GM12878 (cell line): Measurements from ENCODE around the gene ATRNL1. TPM values are rescaled to one million over a fixed set of nuclear protein-coding genes. Genes with fewer than 3 reads are reported as not detected.

Source experiments
- ATAC-seq: fragments of 200-7000 bp; cut with Tn5 transposase; 3 replicates; pipeline ENCODE4 v1.9.1; 2020; ENCODE audit warnings: mild to moderate bottlenecking, moderate library complexity
- BruUV-seq: library from RNA; stranded (reverse); fragments of 400-500 nt; replicated peaks from 2 replicates; lab custom pipeline; 2021; lab: Mats Ljungman, UMichigan
- CTCF ChIA-PET: fragments of 300-600 bp; sonication (Branson Sonifier 250); formaldehyde crosslinking; extraction: SDS; loops from one replicate; lab custom pipeline; 2021; ENCODE audit warnings: inconsistent platforms; lab: Yijun Ruan, JAX
- POLR2A ChIA-PET: fragments of 350-600 bp; formaldehyde crosslinking; extraction: SDS; loops from one replicate; lab custom pipeline; 2021; ENCODE audit warnings: inconsistent platforms; lab: Charles Lee
- RAD21 ChIA-PET: fragments of 300-600 bp; sonication (Branson Sonifier 250); formaldehyde crosslinking; loops from one replicate; lab custom pipeline; 2023; ENCODE audit warnings: antibody characterized with exemption; ENCODE audit not compliant: unreplicated experiment; lab: Charles Lee
- SMC1A ChIA-PET: fragments of 300-600 bp; sonication (Branson Sonifier 250); formaldehyde crosslinking; loops from one replicate; lab custom pipeline; 2023; ENCODE audit not compliant: unreplicated experiment, uncharacterized antibody; lab: Charles Lee
- DNase-seq: peaks from one replicate; pipeline ENCODE4 v3.0.0-alpha.2; 2011; ENCODE audit warnings: low read depth, low spot score
- FAIRE-seq: peaks from 3 replicates; lab custom pipeline; 2011; peaks lifted over from hg19 to GRCh38; lab: Jason Lieb, UNC
- H2AFZ ChIP-seq: 2 replicates; pipeline ENCODE4 v1.6.0; 2011; ENCODE audit warnings: low read depth, low read length, control low read depth; ENCODE audit not compliant: control insufficient read depth
- H3K27ac ChIP-seq: 2 replicates; pipeline ENCODE4 v1.5.1; 2011; ENCODE audit warnings: control low read depth; ENCODE audit not compliant: control insufficient read depth, insufficient read depth
- H3K27me3 ChIP-seq, 2 experiments: replicated peaks in 1 of 2; 2 replicates each; pipeline versions ENCODE4 v1.6.0 to v1.6.1; 2011; ENCODE audit warnings: low read length in 1 of 2; ENCODE audit not compliant: control insufficient read depth in 2 of 2, insufficient read depth in 2 of 2
- H3K36me3 ChIP-seq, 2 experiments: 2 replicates each; pipeline ENCODE4 v1.5.1; 2011; ENCODE audit warnings: low read length in 1 of 2; ENCODE audit not compliant: control insufficient read depth in 2 of 2, insufficient read depth in 2 of 2
- H3K4me1 ChIP-seq: 2 replicates; pipeline ENCODE4 v1.6.1; 2011; ENCODE audit warnings: mild to moderate bottlenecking, low read length, moderate library complexity, mixed read lengths; ENCODE audit not compliant: control insufficient read depth, insufficient read depth
- H3K4me2 ChIP-seq: 2 replicates; pipeline ENCODE4 v1.6.0; 2011; ENCODE audit warnings: control low read depth; ENCODE audit not compliant: control insufficient read depth, insufficient read depth
- H3K4me3 ChIP-seq: fragments of 200-600 bp; sonication (generic); 2 replicates; pipeline ENCODE4 v1.5.1; 2016
- H3K79me2 ChIP-seq: 2 replicates; pipeline ENCODE4 v1.6.0; 2011; ENCODE audit warnings: low read length; ENCODE audit not compliant: control insufficient read depth, insufficient read depth
- H3K9ac ChIP-seq: 2 replicates; pipeline ENCODE4 v1.8.0; 2011; ENCODE audit warnings: low read length, control low read depth, mixed read lengths; ENCODE audit not compliant: control insufficient read depth, insufficient read depth
- H3K9me3 ChIP-seq: replicated peaks from 3 replicates; pipeline ENCODE4 v1.5.1; 2011; ENCODE audit warnings: mild to moderate bottlenecking, low read length; ENCODE audit not compliant: control insufficient read depth, insufficient read depth
- H4K20me1 ChIP-seq: 2 replicates; pipeline ENCODE4 v1.6.0; 2011; ENCODE audit not compliant: control insufficient read depth, insufficient read depth
- ATF2 ChIP-seq: IDR thresholded peaks from 2 replicates; pipeline ENCODE4 v1.6.1; 2012; ENCODE audit warnings: low read length, inconsistent platforms
- BCL11A ChIP-seq: IDR thresholded peaks from 2 replicates; pipeline ENCODE4 v1.6.1; 2011; ENCODE audit warnings: low read depth, low read length
- BHLHE40 ChIP-seq, 2 experiments: fragments of 450-650 bp in 1 of 2; IDR thresholded peaks; 2 replicates each; pipeline ENCODE4 v1.6.1; 2011 to 2017; ENCODE audit warnings: low read depth in 2 of 2, borderline replicate concordance in 1 of 2, improper control_type of control experiment in 1 of 2, low read length in 1 of 2, mild to moderate bottlenecking in 1 of 2
- BRCA1 ChIP-seq: IDR thresholded peaks from 2 replicates; pipeline ENCODE4 v1.6.1; 2011; ENCODE audit warnings: low read depth, low read length, improper control_type of control experiment
- CHD4 ChIP-seq: fragments of 200-600 bp; sonication (generic); IDR thresholded peaks from 2 replicates; pipeline ENCODE4 v1.6.1; 2016; ENCODE audit warnings: mild to moderate bottlenecking
- HCFC1 ChIP-seq: fragments of 150-350 bp; IDR thresholded peaks from 2 replicates; pipeline ENCODE4 v1.6.1; 2014; ENCODE audit warnings: low read length
- HDAC2 ChIP-seq: fragments of 200-600 bp; sonication (generic); IDR thresholded peaks from 2 replicates; pipeline ENCODE4 v1.6.1; 2017
- JUNB ChIP-seq: IDR thresholded peaks from 2 replicates; pipeline ENCODE4 v1.6.1; 2016; ENCODE audit warnings: antibody characterized with exemption, mild to moderate bottlenecking
- KLF5 ChIP-seq: fragments of 450-650 bp; IDR thresholded peaks from 2 replicates; pipeline ENCODE4 v1.6.1; 2014; ENCODE audit warnings: mild to moderate bottlenecking; ENCODE audit not compliant: partially characterized antibody
- MTA3 ChIP-seq: IDR thresholded peaks from 2 replicates; pipeline ENCODE4 v1.6.1; 2012; ENCODE audit warnings: low read length, inconsistent platforms, borderline replicate concordance
- NBN ChIP-seq: fragments of 450-650 bp; IDR thresholded peaks from 2 replicates; pipeline ENCODE4 v1.6.1; 2016
- NR2C1 ChIP-seq: fragments of 450-650 bp; IDR thresholded peaks from 2 replicates; pipeline ENCODE4 v1.6.1; 2017; ENCODE audit warnings: antibody characterized with exemption, mild to moderate bottlenecking, moderate library complexity
- NRF1 ChIP-seq: conservative IDR thresholded peaks from 2 replicates; pipeline ENCODE4 v1.6.1; 2011; ENCODE audit warnings: mild to moderate bottlenecking, low read depth, low read length, improper control_type of control experiment
- RBBP5 ChIP-seq: fragments of 200-600 bp; sonication (generic); conservative IDR thresholded peaks from 2 replicates; pipeline ENCODE4 v1.6.1; 2016
- ZNF274 ChIP-seq: IDR thresholded peaks from one replicate; pipeline ENCODE4 v1.8.0; 2011; ENCODE audit not compliant: insufficient read length, insufficient read depth
- ZNF384 ChIP-seq: IDR thresholded peaks from 2 replicates; pipeline ENCODE4 v1.6.1; 2012; ENCODE audit warnings: low read depth, mild to moderate bottlenecking, low read length, improper control_type of control experiment, borderline replicate concordance
- WGBS: methylation state at CpG from one replicate; pipeline ENCODE4 v1.1.6; 2016; ENCODE audit warnings: low lambda C conversion rate; ENCODE audit not compliant: insufficient replicate concordance, insufficient coverage; ENCODE audit errors: missing lambda C conversion rate; 5-methylcytosine and 5-hydroxymethylcytosine counted together
- in situ Hi-C: fragments of 300-500 bp; cut with MboI; formaldehyde crosslinking; loops from 9 replicates; pipeline ENCODE4 v1.14.3; 2018; ENCODE audit warnings: mixed read lengths
- intact Hi-C: fragments of 100-400 bp; cut with micrococcal nuclease; formaldehyde crosslinking; loops from one replicate; pipeline ENCODE4 v1.14.2; 2022; ENCODE audit not compliant: unreplicated experiment
- polyA plus RNA-seq, 11 experiments: library from polyadenylated mRNA; depleted of rRNA in 4 of 11; unstranded in 6 of 11; stranded (reverse) in 5 of 11; fragments of >200 nt; fragmentation: Nextera tagmentation in 4 of 11; fragmentation: Illumina TruSeq in 1 of 11; extraction: Ambion mirVana in 4 of 11; extraction: Trizol in 1 of 11; gene quantifications; 1 replicate in 1 of 11; 2 replicates in 10 of 11; pipeline versions ENCODE4 v1.2.1 to v1.2.3, GENCODE V29; 2011 to 2016; ENCODE audit warnings: inconsistent platforms in 2 of 11, missing spikeins in 2 of 11, low read depth in 1 of 11
- total RNA-seq, 4 experiments: library from RNA; depleted of rRNA in 3 of 4; stranded (reverse); fragments of >200 nt in 3 of 4; fragmentation: Illumina TruSeq in 1 of 4; extraction: Trizol in 1 of 4; gene quantifications; 2 replicates each; pipeline versions ENCODE4 v1.2.1 to v1.2.3, GENCODE V29; 2013 to 2021
- TF ChIP-seq, protein P1 (sequence below): IDR thresholded peaks from 2 replicates; pipeline ENCODE4 v1.6.1; 2012; ENCODE audit warnings: mild to moderate bottlenecking, low read depth, low read length

ATRNL1 gene
- total and polyA plus RNA-seq, 10 of the 15 experiments (the other 5 are each of a cell fraction or from before 2014, with no cell fraction given) = 0.03 to 1.4 (median 0.34) TPM

- BruUV-seq = no TSS peak
- WGBS = 4% methylated on average over 3 of the region's 3 CpGs
These were observed 896.5 kb downstream of the ATRNL1 start for GRCh38 chr10:115989621-115990020.

DNA sequence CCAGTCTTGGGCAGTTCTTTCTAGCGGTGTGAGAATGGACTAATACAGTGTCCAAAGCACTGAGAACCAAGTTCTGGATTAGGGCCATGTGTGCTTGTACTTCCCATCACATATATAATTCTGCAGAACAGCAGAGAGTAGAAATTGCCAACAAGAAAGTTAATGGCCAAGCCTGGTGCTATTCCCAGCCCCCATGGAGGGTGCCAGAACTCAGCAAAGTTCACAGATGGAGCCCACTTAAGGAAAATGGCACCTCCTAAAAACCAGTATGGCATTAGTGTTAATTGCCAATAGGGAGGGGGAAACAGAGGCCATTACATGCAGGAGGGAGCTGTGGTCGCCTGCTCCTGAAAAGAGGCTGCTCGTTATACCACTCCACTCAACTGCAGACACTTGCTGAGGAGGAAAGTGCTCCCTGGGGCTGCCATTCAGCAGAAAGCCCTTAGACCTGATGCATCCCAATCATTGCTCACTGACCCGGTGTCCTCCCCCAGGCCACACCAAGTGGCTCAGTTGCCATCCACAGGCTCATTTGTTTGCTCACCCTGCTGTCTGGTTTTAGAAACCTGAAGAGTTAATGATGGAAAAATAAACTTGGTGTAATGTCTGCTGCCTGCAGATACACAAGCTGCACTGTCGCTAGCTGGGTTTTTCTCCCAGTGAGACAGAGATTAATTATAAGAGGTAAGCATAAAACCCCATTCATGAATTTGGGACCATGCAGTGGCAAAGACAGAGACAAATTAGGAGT lies 899.2 kb downstream of the ATRNL1 start:
- no TSS peak for BruUV-seq
- RAD21 ChIA-PET = no interaction called here
- Histone ChIP-seq H4K20me1 (no peaks in the 10 kb centered on the region), H3K27me3 (no peaks in the 10 kb centered on the region), H2AFZ (no peak overlapping the region), H3K79me2 (no peaks in the 10 kb centered on the region), H3K4me1 (no peaks in the 10 kb centered on the region), H3K4me2 (no peak overlapping the region), H3K27ac (no peak overlapping the region), H3K36me3 (no peaks in the 10 kb centered on the region), H3K9me3 (no peaks in the 10 kb centered on the region), H3K4me3 (no peak overlapping the region), H3K9ac (no peak overlapping the region)
- POLR2A ChIA-PET = no interaction called here
- CTCF ChIA-PET = no interaction called here
- 14% methylated on average over 5 of the region's 5 CpGs for WGBS
- no peak for DNase-seq
- in situ Hi-C loops (no loop called here), intact Hi-C loops (no loop called here)
- no peak for ATAC-seq
- no peak for FAIRE-seq
- SMC1A ChIA-PET = no interaction called here
- TF ChIP-seq NRF1 = no peak
- no peak for TF ChIP-seq HCFC1
- no peak for TF ChIP-seq CHD4
- TF ChIP-seq RBBP5 = no peak
- no peak for TF ChIP-seq NR2C1
- no peak for TF ChIP-seq BCL11A
- TF ChIP-seq JUNB = no peak
- TF ChIP-seq NBN = no peak
- TF ChIP-seq HDAC2 = no peak
- TF ChIP-seq ZNF274 = no peak
- TF ChIP-seq, protein P1, sequence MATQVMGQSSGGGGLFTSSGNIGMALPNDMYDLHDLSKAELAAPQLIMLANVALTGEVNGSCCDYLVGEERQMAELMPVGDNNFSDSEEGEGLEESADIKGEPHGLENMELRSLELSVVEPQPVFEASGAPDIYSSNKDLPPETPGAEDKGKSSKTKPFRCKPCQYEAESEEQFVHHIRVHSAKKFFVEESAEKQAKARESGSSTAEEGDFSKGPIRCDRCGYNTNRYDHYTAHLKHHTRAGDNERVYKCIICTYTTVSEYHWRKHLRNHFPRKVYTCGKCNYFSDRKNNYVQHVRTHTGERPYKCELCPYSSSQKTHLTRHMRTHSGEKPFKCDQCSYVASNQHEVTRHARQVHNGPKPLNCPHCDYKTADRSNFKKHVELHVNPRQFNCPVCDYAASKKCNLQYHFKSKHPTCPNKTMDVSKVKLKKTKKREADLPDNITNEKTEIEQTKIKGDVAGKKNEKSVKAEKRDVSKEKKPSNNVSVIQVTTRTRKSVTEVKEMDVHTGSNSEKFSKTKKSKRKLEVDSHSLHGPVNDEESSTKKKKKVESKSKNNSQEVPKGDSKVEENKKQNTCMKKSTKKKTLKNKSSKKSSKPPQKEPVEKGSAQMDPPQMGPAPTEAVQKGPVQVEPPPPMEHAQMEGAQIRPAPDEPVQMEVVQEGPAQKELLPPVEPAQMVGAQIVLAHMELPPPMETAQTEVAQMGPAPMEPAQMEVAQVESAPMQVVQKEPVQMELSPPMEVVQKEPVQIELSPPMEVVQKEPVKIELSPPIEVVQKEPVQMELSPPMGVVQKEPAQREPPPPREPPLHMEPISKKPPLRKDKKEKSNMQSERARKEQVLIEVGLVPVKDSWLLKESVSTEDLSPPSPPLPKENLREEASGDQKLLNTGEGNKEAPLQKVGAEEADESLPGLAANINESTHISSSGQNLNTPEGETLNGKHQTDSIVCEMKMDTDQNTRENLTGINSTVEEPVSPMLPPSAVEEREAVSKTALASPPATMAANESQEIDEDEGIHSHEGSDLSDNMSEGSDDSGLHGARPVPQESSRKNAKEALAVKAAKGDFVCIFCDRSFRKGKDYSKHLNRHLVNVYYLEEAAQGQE = no peak
- TF ChIP-seq ATF2 = no peak
- no peak for TF ChIP-seq MTA3
- no peak for TF ChIP-seq BRCA1

More at GRCh38 chr10:115989621-115990020, 896.5 kb downstream of the ATRNL1 start:
- Histone ChIP-seq H3K36me3 (no peaks in the 10 kb centered on the region), H3K4me1 (no peaks in the 10 kb centered on the region), H4K20me1 (no peaks in the 10 kb centered on the region), H3K79me2 (no peaks in the 10 kb centered on the region), H3K27ac (no peak overlapping the region), H3K9me3 (no peaks in the 10 kb centered on the region), H3K27me3 (no peaks in the 10 kb centered on the region), H3K4me3 (no peak overlapping the region), H3K4me2 (no peak overlapping the region), H3K9ac (no peak overlapping the region), H2AFZ (no peak overlapping the region)
- RAD21 ChIA-PET = no interaction called here
- no peak for FAIRE-seq
- ATAC-seq = no peak
- SMC1A ChIA-PET = no interaction called here
- TF ChIP-seq BHLHE40 (IDR thresholded peaks at IDR 0.05; ENCODE audit: borderline replicate concordance in 1 of 2, low read depth in 2 of 2, low read length in 1 of 2) (no peak), KLF5 (no peak), ZNF384 (no peak)
- no peak for DNase-seq
- intact Hi-C loops = no loop called here
- CTCF ChIA-PET = no interaction called here
- in situ Hi-C loops = no loop called here
- POLR2A ChIA-PET = no interaction called here
